Ovary (tissue), 9 donors: Measurements from ENCODE around the gene BRDT. TPM values are rescaled to one million over a fixed set of nuclear protein-coding genes. Genes with fewer than 3 reads are reported as not detected.

Source experiments
- DNase-seq, 5 donors: peaks; one replicate each; pipeline ENCODE4 v3.0.0-alpha.2; 2019 to 2020
- H3K27ac ChIP-seq, 2 donors: fragments of 200-600 bp; one replicate each; pipeline versions ENCODE4 v1.5.1 to v1.8.0; 2019 to 2022
- H3K27me3 ChIP-seq: fragments of 200-600 bp; one replicate; pipeline ENCODE4 v1.8.0; 2022
- H3K36me3 ChIP-seq: fragments of 200-600 bp; sonication (generic); one replicate; pipeline ENCODE4 v1.5.1; 2019
- H3K4me1 ChIP-seq: one replicate; pipeline ENCODE4 v1.8.1; 2013; ENCODE audit warnings: mild to moderate bottlenecking, moderate library complexity; ENCODE audit not compliant: insufficient read depth
- H3K4me3 ChIP-seq: fragments of 200-600 bp; sonication (generic); one replicate; pipeline ENCODE4 v1.5.1; 2017
- H3K9me3 ChIP-seq, 2 donors: fragments of 200-600 bp in 1 of 2; sonication (generic) in 1 of 2; one replicate each; pipeline versions ENCODE4 v1.5.1 to v1.8.1; 2013 to 2019; ENCODE audit warnings: mild to moderate bottlenecking in 1 of 2, moderate library complexity in 1 of 2
- CTCF ChIP-seq, 3 donors: fragments of 450-650 bp in 2 of 3; fragments of 200-600 bp in 1 of 3; IDR thresholded peaks; one replicate each; pipeline versions ENCODE4 v1.5.1 to v1.8.0; 2016 to 2022; ENCODE audit warnings: antibody characterized with exemption in 3 of 3, mild to moderate bottlenecking in 1 of 3
- EP300 ChIP-seq: sonication (generic); formaldehyde crosslinking; IDR thresholded peaks from one replicate; pipeline ENCODE4 v1.6.1; 2017; ENCODE audit warnings: antibody characterized with exemption
- POLR2A ChIP-seq: fragments of 450-650 bp; IDR thresholded peaks from one replicate; pipeline ENCODE4 v1.6.1; 2017; ENCODE audit warnings: antibody characterized with exemption, mild to moderate bottlenecking, moderate library complexity
- WGBS, 3 donors: extraction: QIAGEN DNeasy Blood & Tissue Kit in 1 of 3; methylation state at CpG; one replicate each; pipeline versions ENCODE4 v1.1.5 to v1.1.7; 2013 to 2017; 5-methylcytosine and 5-hydroxymethylcytosine counted together
- intact Hi-C, 4 donors: fragments of 100-400 bp; cut with DNase I; formaldehyde crosslinking; loops; one replicate each; pipeline versions ENCODE4 v1.11.0 to v1.15.1; 2022 to 2023
- polyA plus RNA-seq, 2 donors: library from polyadenylated mRNA; stranded (reverse); fragments of 200-250 nt in 1 of 2; fragments of 350-450 nt in 1 of 2; fragmentation: Illumina TruSeq in 1 of 2; extraction: RNeasy Lipid Tissue Mini Kit (QIAGEN cat#74804) in 1 of 2; gene quantifications; one replicate each; pipeline ENCODE4 v1.2.3, GENCODE V29; 2013 to 2014
- total RNA-seq, 7 donors: library from RNA; depleted of rRNA in 2 of 7; stranded (reverse); fragments of >200 nt in 2 of 7; fragmentation: NEBNext Ultra II Directional in 3 of 7; extraction: Animal tissue kit (Norgen Biotek cat#: 25700) in 3 of 7; gene quantifications; one replicate each; pipeline versions ENCODE4 v1.1.0 to v1.2.4, GENCODE V29; 2016 to 2023
- donor health status: DM: no; HTN: no; CAD: no; lungs with moderate emphysema.
- donor health status: DM: no; HTN: no; CAD: no.
- donor health status: Bipolar disorder and iron deficiency.
- donor health status: DM: yes; HTN: yes; CAD: no.
- donor health status: DM: no; HTN: no; CAD: no.
- donor health status: DM: yes; HTN: yes; CAD: no.

The BRDT gene
- total and polyA plus RNA-seq, 9 donors = 0.17 TPM; not detected in 8

GRCh38 chr1:91997607-91998195 lies 48.5 kb downstream of the BRDT start:
- 52 to 66% (median 62%) methylated on average over 1 of the region's 1 CpG for WGBS, 3 donors
- no peaks in the 10 kb centered on the region for H3K9me3 ChIP-seq
- no peaks in the 10 kb centered on the region for H3K36me3 ChIP-seq
- TF ChIP-seq EP300 (no peak), POLR2A (no peak), CTCF (IDR thresholded peaks at IDR 0.05) (no peak)
- intact Hi-C loops = no loop called here
- no peaks in the 10 kb centered on the region for H3K27me3 ChIP-seq
- H3K4me1 ChIP-seq = no peaks in the 10 kb centered on the region
- DNase-seq = no peak
- H3K4me3 ChIP-seq = no peak overlapping the region
- H3K27ac ChIP-seq = no peak overlapping the region

- no peaks in the 10 kb centered on the region for H3K4me1 ChIP-seq
- no peaks in the 10 kb centered on the region for H3K36me3 ChIP-seq
- intact Hi-C loops = no loop called here
- H3K27ac ChIP-seq = no peak overlapping the region
- DNase-seq = no peak
- no peak overlapping the region for H3K4me3 ChIP-seq
- TF ChIP-seq POLR2A = no peak
- no peak for TF ChIP-seq CTCF (IDR thresholded peaks at IDR 0.05)
- no peak for TF ChIP-seq EP300
- no peaks in the 10 kb centered on the region for H3K27me3 ChIP-seq
- no peaks in the 10 kb centered on the region for H3K9me3 ChIP-seq
These were observed 54.9 kb downstream of the BRDT start for GRCh38 chr1:92004129-92004528.

GRCh38 chr1:92013923-92014322 lies 64.7 kb downstream of the BRDT start:
- no peaks in the 10 kb centered on the region for H3K4me1 ChIP-seq
- no peak overlapping the region for H3K27ac ChIP-seq
- no peak for TF ChIP-seq CTCF (IDR thresholded peaks at IDR 0.05)
- TF ChIP-seq EP300 = no peak
- no peak for TF ChIP-seq POLR2A
- no peaks in the 10 kb centered on the region for H3K36me3 ChIP-seq
- H3K9me3 ChIP-seq = no peaks in the 10 kb centered on the region
- no peaks in the 10 kb centered on the region for H3K27me3 ChIP-seq
- no peak overlapping the region for H3K4me3 ChIP-seq
- DNase-seq = no peak
- intact Hi-C loops = no loop called here

- 64 to 84% (median 71%) methylated on average over 5 of the region's 5 CpGs for WGBS, 3 donors
- DNase-seq = no peak
- Histone ChIP-seq H3K4me1 (no peaks in the 10 kb centered on the region), H3K36me3 (no peaks in the 10 kb centered on the region), H3K4me3 (no peak overlapping the region), H3K27me3 (no peaks in the 10 kb centered on the region), H3K9me3 (no peaks in the 10 kb centered on the region), H3K27ac (no peak overlapping the region)
- intact Hi-C loops = no loop called here
- TF ChIP-seq EP300 (no peak), CTCF (IDR thresholded peaks at IDR 0.05) (no peak), POLR2A (no peak)
These were observed 67.6 kb downstream of the BRDT start for GRCh38 chr1:92016720-92017316.
